GM12878 (cell line): ENCODE data around the gene IKBKG. TPM values are rescaled to one million over a fixed set of nuclear protein-coding genes. Genes with fewer than 3 reads are reported as not detected.

Experiments used
- ATAC-seq: fragments of 200-7000 bp; cut with Tn5 transposase; 3 replicates; pipeline ENCODE4 v1.9.1; 2020; ENCODE audit warnings: mild to moderate bottlenecking, moderate library complexity
- BruUV-seq: library from RNA; stranded (reverse); fragments of 400-500 nt; replicated peaks from 2 replicates; lab custom pipeline; 2021; lab: Mats Ljungman, UMichigan
- CTCF ChIA-PET: fragments of 300-600 bp; sonication (Branson Sonifier 250); formaldehyde crosslinking; extraction: SDS; loops from one replicate; lab custom pipeline; 2021; ENCODE audit warnings: inconsistent platforms; lab: Yijun Ruan, JAX
- POLR2A ChIA-PET: fragments of 350-600 bp; formaldehyde crosslinking; extraction: SDS; loops from one replicate; lab custom pipeline; 2021; ENCODE audit warnings: inconsistent platforms; lab: Charles Lee
- RAD21 ChIA-PET: fragments of 300-600 bp; sonication (Branson Sonifier 250); formaldehyde crosslinking; loops from one replicate; lab custom pipeline; 2023; ENCODE audit warnings: antibody characterized with exemption; ENCODE audit not compliant: unreplicated experiment; lab: Charles Lee
- SMC1A ChIA-PET: fragments of 300-600 bp; sonication (Branson Sonifier 250); formaldehyde crosslinking; loops from one replicate; lab custom pipeline; 2023; ENCODE audit not compliant: unreplicated experiment, uncharacterized antibody; lab: Charles Lee
- DNase-seq: peaks from one replicate; pipeline ENCODE4 v3.0.0-alpha.2; 2011; ENCODE audit warnings: low read depth, low spot score
- FAIRE-seq: peaks from 3 replicates; lab custom pipeline; 2011; peaks lifted over from hg19 to GRCh38; lab: Jason Lieb, UNC
- H2AFZ ChIP-seq: 2 replicates; pipeline ENCODE4 v1.6.0; 2011; ENCODE audit warnings: low read depth, low read length, control low read depth; ENCODE audit not compliant: control insufficient read depth
- H3K27ac ChIP-seq: 2 replicates; pipeline ENCODE4 v1.5.1; 2011; ENCODE audit warnings: control low read depth; ENCODE audit not compliant: control insufficient read depth, insufficient read depth
- H3K27me3 ChIP-seq, 2 experiments: replicated peaks in 1 of 2; 2 replicates each; pipeline versions ENCODE4 v1.6.0 to v1.6.1; 2011; ENCODE audit warnings: low read length in 1 of 2; ENCODE audit not compliant: control insufficient read depth in 2 of 2, insufficient read depth in 2 of 2
- H3K36me3 ChIP-seq, 2 experiments: 2 replicates each; pipeline ENCODE4 v1.5.1; 2011; ENCODE audit warnings: low read length in 1 of 2; ENCODE audit not compliant: control insufficient read depth in 2 of 2, insufficient read depth in 2 of 2
- H3K4me1 ChIP-seq: 2 replicates; pipeline ENCODE4 v1.6.1; 2011; ENCODE audit warnings: mild to moderate bottlenecking, low read length, moderate library complexity, mixed read lengths; ENCODE audit not compliant: control insufficient read depth, insufficient read depth
- H3K4me2 ChIP-seq: 2 replicates; pipeline ENCODE4 v1.6.0; 2011; ENCODE audit warnings: control low read depth; ENCODE audit not compliant: control insufficient read depth, insufficient read depth
- H3K4me3 ChIP-seq: fragments of 200-600 bp; sonication (generic); 2 replicates; pipeline ENCODE4 v1.5.1; 2016
- H3K79me2 ChIP-seq: 2 replicates; pipeline ENCODE4 v1.6.0; 2011; ENCODE audit warnings: low read length; ENCODE audit not compliant: control insufficient read depth, insufficient read depth
- H3K9ac ChIP-seq: 2 replicates; pipeline ENCODE4 v1.8.0; 2011; ENCODE audit warnings: low read length, control low read depth, mixed read lengths; ENCODE audit not compliant: control insufficient read depth, insufficient read depth
- H3K9me3 ChIP-seq: replicated peaks from 3 replicates; pipeline ENCODE4 v1.5.1; 2011; ENCODE audit warnings: mild to moderate bottlenecking, low read length; ENCODE audit not compliant: control insufficient read depth, insufficient read depth
- H4K20me1 ChIP-seq: 2 replicates; pipeline ENCODE4 v1.6.0; 2011; ENCODE audit not compliant: control insufficient read depth, insufficient read depth
- E4F1 ChIP-seq: fragments of 450-650 bp; IDR thresholded peaks from 2 replicates; pipeline ENCODE4 v1.6.1; 2018; ENCODE audit warnings: borderline replicate concordance, mild to moderate bottlenecking; ENCODE audit not compliant: partially characterized antibody
- EED ChIP-seq: sonication (generic); IDR thresholded peaks from 2 replicates; pipeline ENCODE4 v1.6.1; 2016; ENCODE audit warnings: antibody characterized with exemption, low read depth
- ETV6 ChIP-seq, 2 experiments: fragments of 450-650 bp in 1 of 2; IDR thresholded peaks in 1 of 2; conservative IDR thresholded peaks in 1 of 2; 2 replicates each; pipeline ENCODE4 v1.6.1; 2014; ENCODE audit warnings: antibody characterized with exemption in 1 of 2, borderline replicate concordance in 1 of 2, low read depth in 1 of 2, mild to moderate bottlenecking in 1 of 2, moderate library complexity in 1 of 2
- FOXM1 ChIP-seq: IDR thresholded peaks from 2 replicates; pipeline ENCODE4 v1.6.1; 2012; ENCODE audit warnings: low read depth, mild to moderate bottlenecking, inconsistent platforms, low read length, moderate library complexity
- GABPA ChIP-seq: IDR thresholded peaks from 2 replicates; pipeline ENCODE4 v1.6.1; 2014; ENCODE audit warnings: antibody characterized with exemption, low read depth, mild to moderate bottlenecking, inconsistent platforms
- JUND ChIP-seq: IDR thresholded peaks from 2 replicates; pipeline ENCODE4 v1.6.1; 2012; ENCODE audit warnings: low read depth, mild to moderate bottlenecking, low read length, improper control_type of control experiment, moderate library complexity
- LARP7 ChIP-seq: fragments of 450-650 bp; IDR thresholded peaks from 2 replicates; pipeline ENCODE4 v1.6.1; 2017; ENCODE audit warnings: mild to moderate bottlenecking
- MAX ChIP-seq: IDR thresholded peaks from 2 replicates; pipeline ENCODE4 v1.6.1; 2012; ENCODE audit warnings: low read depth, low read length, improper control_type of control experiment
- NFIC ChIP-seq: IDR thresholded peaks from 2 replicates; pipeline ENCODE4 v1.6.1; 2012; ENCODE audit warnings: low read depth, mild to moderate bottlenecking, inconsistent platforms, low read length, moderate library complexity
- RCOR1 ChIP-seq: conservative IDR thresholded peaks from 2 replicates; pipeline ENCODE4 v1.6.1; 2012; ENCODE audit warnings: low read depth, low read length, improper control_type of control experiment
- SMAD5 ChIP-seq: IDR thresholded peaks from 2 replicates; pipeline ENCODE4 v1.6.1; 2016; ENCODE audit warnings: antibody characterized with exemption, low read depth
- SP1 ChIP-seq: IDR thresholded peaks from one replicate; pipeline ENCODE4 v1.6.1; 2011; ENCODE audit warnings: low read depth, low read length
- WRNIP1 ChIP-seq: IDR thresholded peaks from 2 replicates; pipeline ENCODE4 v1.6.1; 2011; ENCODE audit warnings: low read depth, low read length, improper control_type of control experiment, borderline replicate concordance
- ZBTB33 ChIP-seq: fragments of 450-650 bp; IDR thresholded peaks from 2 replicates; pipeline ENCODE4 v1.6.1; 2017; ENCODE audit warnings: mild to moderate bottlenecking
- ZNF592 ChIP-seq: fragments of 450-650 bp; IDR thresholded peaks from 2 replicates; pipeline ENCODE4 v1.6.1; 2017; ENCODE audit warnings: mild to moderate bottlenecking, moderate library complexity
- WGBS: methylation state at CpG from one replicate; pipeline ENCODE4 v1.1.6; 2016; ENCODE audit warnings: low lambda C conversion rate; ENCODE audit not compliant: insufficient replicate concordance, insufficient coverage; ENCODE audit errors: missing lambda C conversion rate; 5-methylcytosine and 5-hydroxymethylcytosine counted together
- in situ Hi-C: fragments of 300-500 bp; cut with MboI; formaldehyde crosslinking; loops from 9 replicates; pipeline ENCODE4 v1.14.3; 2018; ENCODE audit warnings: mixed read lengths
- intact Hi-C: fragments of 100-400 bp; cut with micrococcal nuclease; formaldehyde crosslinking; loops from one replicate; pipeline ENCODE4 v1.14.2; 2022; ENCODE audit not compliant: unreplicated experiment
- polyA plus RNA-seq, 11 experiments: library from polyadenylated mRNA; depleted of rRNA in 4 of 11; unstranded in 6 of 11; stranded (reverse) in 5 of 11; fragments of >200 nt; fragmentation: Nextera tagmentation in 4 of 11; fragmentation: Illumina TruSeq in 1 of 11; extraction: Ambion mirVana in 4 of 11; extraction: Trizol in 1 of 11; gene quantifications; 1 replicate in 1 of 11; 2 replicates in 10 of 11; pipeline versions ENCODE4 v1.2.1 to v1.2.3, GENCODE V29; 2011 to 2016; ENCODE audit warnings: inconsistent platforms in 2 of 11, missing spikeins in 2 of 11, low read depth in 1 of 11
- total RNA-seq, 4 experiments: library from RNA; depleted of rRNA in 3 of 4; stranded (reverse); fragments of >200 nt in 3 of 4; fragmentation: Illumina TruSeq in 1 of 4; extraction: Trizol in 1 of 4; gene quantifications; 2 replicates each; pipeline versions ENCODE4 v1.2.1 to v1.2.3, GENCODE V29; 2013 to 2021

Gene IKBKG
- total and polyA plus RNA-seq, 10 of the 15 experiments (the other 5 are each of a cell fraction or from before 2014, with no cell fraction given): 0.35 to 30.7 (median 16.7) TPM

DNA sequence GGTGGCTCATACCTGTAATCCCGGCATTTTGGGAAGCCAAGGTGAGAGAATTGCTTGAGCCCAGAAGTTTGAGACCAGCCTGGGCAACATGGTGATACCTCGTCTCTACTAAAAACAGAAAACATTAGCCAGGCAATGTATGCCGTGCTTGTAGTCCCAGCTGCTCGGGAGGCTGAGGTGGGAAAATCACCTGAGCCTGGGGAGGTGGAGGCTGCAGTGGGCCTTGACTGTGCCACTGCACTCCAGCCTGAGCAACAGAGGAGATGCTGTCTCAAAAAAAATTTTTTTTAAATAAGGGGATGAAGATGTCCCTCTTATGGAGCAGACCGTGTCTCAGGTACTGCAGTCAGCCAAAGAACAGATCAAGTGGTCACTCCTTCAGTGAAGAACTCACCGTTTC, 58.1 kb downstream of the IKBKG start:
- no peak for DNase-seq
- WGBS: 29% methylated on average over 6 of the region's 6 CpGs
- CTCF ChIA-PET: no interaction called here
- no TSS peak for BruUV-seq
- Histone ChIP-seq H3K9ac (no peak overlapping the region), H3K9me3 (no peaks in the 10 kb centered on the region; the same call in 2 of the 3 replicates), H3K4me1 (no peaks in the 10 kb centered on the region), H3K27me3 (no peaks in the 10 kb centered on the region), H3K4me3 (no peak overlapping the region), H3K27ac (no peak overlapping the region), H3K4me2 (no peak overlapping the region), H3K79me2 (no peaks in the 10 kb centered on the region), H3K36me3 (no peaks in the 10 kb centered on the region), H4K20me1 (no peaks in the 10 kb centered on the region), H2AFZ (no peak overlapping the region)
- POLR2A ChIA-PET: no interaction called here
- intact Hi-C loops (no loop called here), in situ Hi-C loops (no loop called here)
- FAIRE-seq: no peak
- RAD21 ChIA-PET: no interaction called here
- SMC1A ChIA-PET: no interaction called here
- no peak for ATAC-seq
- TF ChIP-seq ZNF592 (no peak), FOXM1 (no peak), WRNIP1 (no peak), NFIC (no peak), MAX (no peak), EED (no peak), SP1 (no peak), GABPA (no peak), SMAD5 (no peak), E4F1 (no peak), ZBTB33 (no peak), RCOR1 (no peak), LARP7 (no peak), ETV6 (conservative IDR thresholded peaks at IDR 0.05 in 1 of 2, IDR thresholded peaks at IDR 0.05 in 1 of 2; ENCODE audit: borderline replicate concordance in 1 of 2, low read depth in 1 of 2) (no peak), JUND (no peak)
